Effector memory CD4-positive, alpha-beta T cell (primary cell): Measurements from ENCODE around the gene DKK3.

Source experiments
- DNase-seq, 3 donors: peaks; one replicate each; pipeline ENCODE4 v3.0.0-alpha.2; 2020
- H3K27ac ChIP-seq: 2 replicates; pipeline ENCODE4 v1.7.0; 2013; ENCODE audit warnings: mild to moderate bottlenecking, low read length, moderate library complexity; ENCODE audit not compliant: insufficient read depth, poor library complexity, severe bottlenecking
- H3K27me3 ChIP-seq: replicated peaks from 2 replicates; pipeline ENCODE4 v1.7.0; 2013; ENCODE audit warnings: mild to moderate bottlenecking, low read length; ENCODE audit not compliant: insufficient read depth, control insufficient read depth, poor library complexity, severe bottlenecking
- H3K36me3 ChIP-seq: 2 replicates; pipeline ENCODE4 v1.7.0; 2013; ENCODE audit warnings: mild to moderate bottlenecking, low read length, moderate library complexity; ENCODE audit not compliant: control insufficient read depth, insufficient read depth
- H3K4me1 ChIP-seq: 2 replicates; pipeline ENCODE4 v1.7.0; 2013; ENCODE audit warnings: low read length, mild to moderate bottlenecking; ENCODE audit not compliant: control insufficient read depth, insufficient read depth, poor library complexity, severe bottlenecking
- H3K4me3 ChIP-seq: 2 replicates; pipeline ENCODE4 v1.7.0; 2013; ENCODE audit warnings: low read length, low read depth, mild to moderate bottlenecking; ENCODE audit not compliant: insufficient read depth, poor library complexity, severe bottlenecking
- H3K9me3 ChIP-seq: 2 replicates; pipeline ENCODE4 v1.7.0; 2013; ENCODE audit warnings: mild to moderate bottlenecking, low read length, moderate library complexity; ENCODE audit not compliant: control insufficient read depth

Gene DKK3

GRCh38 chr11:11968511-11969280 lies 39.7 kb downstream of the DKK3 start:
- Histone ChIP-seq H3K9me3 (no peaks in the 10 kb centered on the region), H3K27ac (no peak overlapping the region), H3K4me3 (no peak overlapping the region), H3K4me1 (no peaks in the 10 kb centered on the region), H3K27me3 (no peaks in the 10 kb centered on the region), H3K36me3 (no peaks in the 10 kb centered on the region)
- DNase-seq = no peak

GRCh38 chr11:11967669-11968510 lies 40.5 kb downstream of the DKK3 start:
- Histone ChIP-seq H3K4me1 (no peaks in the 10 kb centered on the region), H3K4me3 (no peak overlapping the region), H3K27me3 (no peaks in the 10 kb centered on the region), H3K36me3 (no peaks in the 10 kb centered on the region), H3K27ac (no peak overlapping the region), H3K9me3 (no peaks in the 10 kb centered on the region)
- no peak for DNase-seq

- Histone ChIP-seq H3K27me3 (no peaks in the 10 kb centered on the region), H3K9me3 (no peaks in the 10 kb centered on the region), H3K36me3 (no peaks in the 10 kb centered on the region), H3K27ac (no peak overlapping the region), H3K4me3 (no peak overlapping the region), H3K4me1 (no peaks in the 10 kb centered on the region)
- peak; percentile 20 to 44 (median 33) for DNase-seq
Observed at GRCh38 chr11:11966826-11967668, 41.4 kb downstream of the DKK3 start.

- DNase-seq = no peak
- H3K4me1 ChIP-seq = peaks cover 4% of the 10 kb centered on the region
- H3K9me3 ChIP-seq = no peaks in the 10 kb centered on the region
- no peak overlapping the region for H3K4me3 ChIP-seq
- no peaks in the 10 kb centered on the region for H3K27me3 ChIP-seq
- no peaks in the 10 kb centered on the region for H3K36me3 ChIP-seq
- no peak overlapping the region for H3K27ac ChIP-seq
Observed at GRCh38 chr11:11966354-11966741, 42.1 kb downstream of the DKK3 start.

GRCh38 chr11:11965656-11966353 lies 42.6 kb downstream of the DKK3 start:
- peaks cover 9% of the 10 kb centered on the region for H3K4me1 ChIP-seq
- H3K36me3 ChIP-seq = no peaks in the 10 kb centered on the region
- DNase-seq = no peak
- no peaks in the 10 kb centered on the region for H3K27me3 ChIP-seq
- no peak overlapping the region for H3K4me3 ChIP-seq
- H3K27ac ChIP-seq = no peak overlapping the region
- H3K9me3 ChIP-seq = no peaks in the 10 kb centered on the region

GRCh38 chr11:11965192-11965591 lies 43.2 kb downstream of the DKK3 start:
- no peak for DNase-seq
- no peaks in the 10 kb centered on the region for H3K36me3 ChIP-seq
- no peak overlapping the region for H3K27ac ChIP-seq
- H3K27me3 ChIP-seq = no peaks in the 10 kb centered on the region
- H3K4me1 ChIP-seq = peaks cover 15% of the 10 kb centered on the region
- no peaks in the 10 kb centered on the region for H3K9me3 ChIP-seq
- H3K4me3 ChIP-seq = no peak overlapping the region

GRCh38 chr11:11964774-11965150 lies 43.7 kb downstream of the DKK3 start:
- Histone ChIP-seq H3K36me3 (no peaks in the 10 kb centered on the region), H3K9me3 (no peaks in the 10 kb centered on the region)

GRCh38 chr11:11963842-11964773 lies 44.3 kb downstream of the DKK3 start:
- H3K27me3 ChIP-seq = no peaks in the 10 kb centered on the region
- no peak for DNase-seq
- no peaks in the 10 kb centered on the region for H3K9me3 ChIP-seq
- no peak overlapping the region for H3K27ac ChIP-seq
- no peaks in the 10 kb centered on the region for H3K36me3 ChIP-seq
- no peak overlapping the region for H3K4me3 ChIP-seq
- H3K4me1 ChIP-seq = peaks cover 23% of the 10 kb centered on the region

More at GRCh38 chr11:11964774-11965150, 43.7 kb downstream of the DKK3 start:
- no peak for DNase-seq
- Histone ChIP-seq H3K4me1 (peaks cover 19% of the 10 kb centered on the region), H3K27ac (no peak overlapping the region), H3K4me3 (no peak overlapping the region), H3K27me3 (no peaks in the 10 kb centered on the region)

- H3K4me3 ChIP-seq = no peak overlapping the region
- H3K36me3 ChIP-seq = no peaks in the 10 kb centered on the region
- no peak overlapping the region for H3K27ac ChIP-seq
- peaks cover 23% of the 10 kb centered on the region for H3K4me1 ChIP-seq
- no peak for DNase-seq
- no peaks in the 10 kb centered on the region for H3K27me3 ChIP-seq
- H3K9me3 ChIP-seq = no peaks in the 10 kb centered on the region
Observed at GRCh38 chr11:11963067-11963466, 45.4 kb downstream of the DKK3 start.
